ENCODE measurements around the gene PACRG.

The PACRG gene

GRCh38 chr6:163302747-163303146 is 575.0 kb downstream of the PACRG start:
- DNase-seq: no peak
- Histone ChIP-seq H4K8ac (ENCODE audit: low read length) (no peak overlapping the region), H3K4me2 (ENCODE audit: low read length, poor library complexity, severe bottlenecking) (no peak overlapping the region), H2BK120ac (ENCODE audit: low read depth, low read length) (no peak overlapping the region), H3K36me3 (ENCODE audit: control insufficient read depth in 1 of 2, insufficient read depth in 2 of 2, low read depth in 1 of 2, low read length in 2 of 2) (no peaks in the 10 kb centered on the region), H2AK5ac (ENCODE audit: low read length, severe bottlenecking) (no peak overlapping the region), H3K27me3 (ENCODE audit: control insufficient read depth in 1 of 2, insufficient read depth in 1 of 2, low read length in 2 of 2) (no peaks in the 10 kb centered on the region), H3K4me1 (ENCODE audit: control insufficient read depth, insufficient read depth, low read depth, low read length) (no peaks in the 10 kb centered on the region), H3K14ac (ENCODE audit: low read length in 2 of 2) (no peak overlapping the region), H3K4ac (ENCODE audit: low read depth in 1 of 2, low read length in 2 of 2) (no peak overlapping the region), H2AFZ (ENCODE audit: low read depth, low read length) (no peak overlapping the region), H3K18ac (ENCODE audit: low read depth in 1 of 2, low read length in 2 of 2) (no peak overlapping the region), H2BK12ac (ENCODE audit: low read length in 2 of 2) (no peak overlapping the region), H3K4me3 (ENCODE audit: insufficient read depth in 1 of 2, low read depth in 1 of 2, low read length in 2 of 2) (no peak overlapping the region), H4K91ac (ENCODE audit: low read length) (no peak overlapping the region), H2BK15ac (ENCODE audit: low read depth, poor library complexity, severe bottlenecking) (no peak overlapping the region), H3K79me1 (replicated peaks; ENCODE audit: low read length, poor library complexity, severe bottlenecking) (no peaks in the 10 kb centered on the region), H2BK5ac (ENCODE audit: low read depth, low read length, poor library complexity, severe bottlenecking) (no peak overlapping the region), H3K9ac (ENCODE audit: low read length) (no peak overlapping the region), H3K23ac (ENCODE audit: low read length in 2 of 2) (no peak overlapping the region), H3K9me3 (ENCODE audit: control insufficient read depth, low read length) (no peaks in the 10 kb centered on the region), H3K27ac (ENCODE audit: low read length, poor library complexity, severe bottlenecking) (no peak overlapping the region)
- 98% methylated on average over 6 of the region's 9 CpGs for WGBS

GRCh38 chr6:163306000-163306399 is 578.2 kb downstream of the PACRG start:
- no peak overlapping the region for H2BK5ac ChIP-seq (ENCODE audit: low read depth, low read length, poor library complexity, severe bottlenecking)
- H3K27ac ChIP-seq (ENCODE audit: low read length, poor library complexity, severe bottlenecking): no peak overlapping the region
- no peak overlapping the region for H3K18ac ChIP-seq (ENCODE audit: low read depth in 1 of 2, low read length in 2 of 2)
- no peak overlapping the region for H3K4ac ChIP-seq (ENCODE audit: low read depth in 1 of 2, low read length in 2 of 2)
- no peak overlapping the region for H3K4me3 ChIP-seq (ENCODE audit: insufficient read depth in 1 of 2, low read depth in 1 of 2, low read length in 2 of 2)
- no peaks in the 10 kb centered on the region for H3K9me3 ChIP-seq (ENCODE audit: control insufficient read depth, low read length)
- H3K36me3 ChIP-seq (ENCODE audit: control insufficient read depth in 1 of 2, insufficient read depth in 2 of 2, low read depth in 1 of 2, low read length in 2 of 2): no peaks in the 10 kb centered on the region
- H2BK12ac ChIP-seq (ENCODE audit: low read length in 2 of 2): no peak overlapping the region
- H3K14ac ChIP-seq (ENCODE audit: low read length in 2 of 2): no peak overlapping the region
- no peaks in the 10 kb centered on the region for H3K27me3 ChIP-seq (ENCODE audit: control insufficient read depth in 1 of 2, insufficient read depth in 1 of 2, low read length in 2 of 2)
- H2BK15ac ChIP-seq (ENCODE audit: low read depth, poor library complexity, severe bottlenecking): no peak overlapping the region
- no peak overlapping the region for H4K91ac ChIP-seq (ENCODE audit: low read length)
- no peak overlapping the region for H2BK120ac ChIP-seq (ENCODE audit: low read depth, low read length)
- H2AK5ac ChIP-seq (ENCODE audit: low read length, severe bottlenecking): no peak overlapping the region
- WGBS: 100% methylated on average over 1 of the region's 2 CpGs
- peaks cover 7% of the 10 kb centered on the region for H3K4me1 ChIP-seq (ENCODE audit: control insufficient read depth, insufficient read depth, low read depth, low read length)
- no peaks in the 10 kb centered on the region for H3K79me1 ChIP-seq (replicated peaks; ENCODE audit: low read length, poor library complexity, severe bottlenecking)
- H3K4me2 ChIP-seq (ENCODE audit: low read length, poor library complexity, severe bottlenecking): no peak overlapping the region
- no peak overlapping the region for H4K8ac ChIP-seq (ENCODE audit: low read length)
- no peak overlapping the region for H3K9ac ChIP-seq (ENCODE audit: low read length)
- no peak for DNase-seq
- no peak overlapping the region for H3K23ac ChIP-seq (ENCODE audit: low read length in 2 of 2)
- no peak overlapping the region for H2AFZ ChIP-seq (ENCODE audit: low read depth, low read length)

- Histone ChIP-seq H3K14ac (ENCODE audit: low read length in 2 of 2) (no peak overlapping the region), H3K4me2 (ENCODE audit: low read length, poor library complexity, severe bottlenecking) (no peak overlapping the region), H2BK15ac (ENCODE audit: low read depth, poor library complexity, severe bottlenecking) (no peak overlapping the region), H3K4ac (ENCODE audit: low read depth in 1 of 2, low read length in 2 of 2) (no peak overlapping the region), H3K27ac (ENCODE audit: low read length, poor library complexity, severe bottlenecking) (no peak overlapping the region), H3K4me3 (ENCODE audit: insufficient read depth in 1 of 2, low read depth in 1 of 2, low read length in 2 of 2) (no peak overlapping the region), H3K27me3 (ENCODE audit: control insufficient read depth in 1 of 2, insufficient read depth in 1 of 2, low read length in 2 of 2) (no peaks in the 10 kb centered on the region), H4K8ac (ENCODE audit: low read length) (no peak overlapping the region), H3K9me3 (ENCODE audit: control insufficient read depth, low read length) (no peaks in the 10 kb centered on the region), H3K36me3 (ENCODE audit: control insufficient read depth in 1 of 2, insufficient read depth in 2 of 2, low read depth in 1 of 2, low read length in 2 of 2) (no peaks in the 10 kb centered on the region), H2BK5ac (ENCODE audit: low read depth, low read length, poor library complexity, severe bottlenecking) (no peak overlapping the region), H3K9ac (ENCODE audit: low read length) (no peak overlapping the region), H3K79me1 (replicated peaks; ENCODE audit: low read length, poor library complexity, severe bottlenecking) (no peaks in the 10 kb centered on the region), H2AFZ (ENCODE audit: low read depth, low read length) (no peak overlapping the region), H4K91ac (ENCODE audit: low read length) (no peak overlapping the region), H3K23ac (ENCODE audit: low read length in 2 of 2) (no peak overlapping the region), H3K18ac (ENCODE audit: low read depth in 1 of 2, low read length in 2 of 2) (no peak overlapping the region), H2BK120ac (ENCODE audit: low read depth, low read length) (no peak overlapping the region), H2AK5ac (ENCODE audit: low read length, severe bottlenecking) (no peak overlapping the region), H2BK12ac (ENCODE audit: low read length in 2 of 2) (no peak overlapping the region), H3K4me1 (ENCODE audit: control insufficient read depth, insufficient read depth, low read depth, low read length) (peaks cover 7% of the 10 kb centered on the region)
- DNase-seq: no peak
- whole genome bisulfite sequencing: 97% methylated on average over 21 of the region's 22 CpGs
Observed at GRCh38 chr6:163308629-163309440, 581.1 kb downstream of the PACRG start.

- no peak for DNase-seq
- no peaks in the 10 kb centered on the region for H3K79me1 ChIP-seq (replicated peaks; ENCODE audit: low read length, poor library complexity, severe bottlenecking)
- peaks cover 7% of the 10 kb centered on the region for H3K4me1 ChIP-seq (ENCODE audit: control insufficient read depth, insufficient read depth, low read depth, low read length)
- no peak overlapping the region for H3K4ac ChIP-seq (ENCODE audit: low read depth in 1 of 2, low read length in 2 of 2)
- no peak overlapping the region for H2BK15ac ChIP-seq (ENCODE audit: low read depth, poor library complexity, severe bottlenecking)
- H2BK12ac ChIP-seq (ENCODE audit: low read length in 2 of 2): no peak overlapping the region
- 91% methylated on average over 9 of the region's 13 CpGs for WGBS
- no peak overlapping the region for H3K14ac ChIP-seq (ENCODE audit: low read length in 2 of 2)
- H2AK5ac ChIP-seq (ENCODE audit: low read length, severe bottlenecking): no peak overlapping the region
- no peak overlapping the region for H2AFZ ChIP-seq (ENCODE audit: low read depth, low read length)
- H4K8ac ChIP-seq (ENCODE audit: low read length): no peak overlapping the region
- no peak overlapping the region for H2BK5ac ChIP-seq (ENCODE audit: low read depth, low read length, poor library complexity, severe bottlenecking)
- no peak overlapping the region for H3K23ac ChIP-seq (ENCODE audit: low read length in 2 of 2)
- no peak overlapping the region for H3K27ac ChIP-seq (ENCODE audit: low read length, poor library complexity, severe bottlenecking)
- no peak overlapping the region for H4K91ac ChIP-seq (ENCODE audit: low read length)
- no peaks in the 10 kb centered on the region for H3K9me3 ChIP-seq (ENCODE audit: control insufficient read depth, low read length)
- H3K4me2 ChIP-seq (ENCODE audit: low read length, poor library complexity, severe bottlenecking): no peak overlapping the region
- H3K4me3 ChIP-seq (ENCODE audit: insufficient read depth in 1 of 2, low read depth in 1 of 2, low read length in 2 of 2): no peak overlapping the region
- no peaks in the 10 kb centered on the region for H3K36me3 ChIP-seq (ENCODE audit: control insufficient read depth in 1 of 2, insufficient read depth in 2 of 2, low read depth in 1 of 2, low read length in 2 of 2)
- no peaks in the 10 kb centered on the region for H3K27me3 ChIP-seq (ENCODE audit: control insufficient read depth in 1 of 2, insufficient read depth in 1 of 2, low read length in 2 of 2)
- no peak overlapping the region for H3K9ac ChIP-seq (ENCODE audit: low read length)
- no peak overlapping the region for H3K18ac ChIP-seq (ENCODE audit: low read depth in 1 of 2, low read length in 2 of 2)
- no peak overlapping the region for H2BK120ac ChIP-seq (ENCODE audit: low read depth, low read length)
Observed at GRCh38 chr6:163309491-163310026, 581.8 kb downstream of the PACRG start.
